GM23338 (cell line): ENCODE results near the gene MED28. TPM values are rescaled to one million over a fixed set of nuclear protein-coding genes. Genes with fewer than 3 reads are reported as not detected.

Experiments
- ATAC-seq: fragments of 200-7000 bp; cut with Tn5 transposase; 3 replicates; pipeline ENCODE4 v1.9.1; 2020
- DNase-seq: peaks from one replicate; pipeline ENCODE4 v3.0.0-alpha.2; 2015; ENCODE audit warnings: low spot score
- H2AFZ ChIP-seq: fragments of 200-600 bp; sonication (generic); 2 replicates; pipeline ENCODE4 v1.8.0; 2016; ENCODE audit warnings: antibody characterized with exemption, mild to moderate bottlenecking, moderate library complexity
- H3F3A ChIP-seq: fragments of 200-600 bp; sonication (generic); replicated peaks from 2 replicates; pipeline ENCODE4 v1.8.0; 2017; ENCODE audit warnings: antibody characterized with exemption, mixed run types, low read depth
- H3K27ac ChIP-seq: fragments of 200-600 bp; sonication (generic); 2 replicates; pipeline ENCODE4 v1.6.1; 2016; ENCODE audit warnings: low read depth
- H3K27me3 ChIP-seq: fragments of 200-600 bp; sonication (generic); 2 replicates; pipeline ENCODE4 v1.8.0; 2016; ENCODE audit warnings: mild to moderate bottlenecking, mixed run types, moderate library complexity; ENCODE audit not compliant: insufficient read depth
- H3K36me3 ChIP-seq: fragments of 200-600 bp; sonication (generic); 2 replicates; pipeline ENCODE4 v1.8.0; 2016; ENCODE audit warnings: mild to moderate bottlenecking; ENCODE audit not compliant: insufficient read depth
- H3K4me1 ChIP-seq: fragments of 200-600 bp; sonication (generic); 2 replicates; pipeline ENCODE4 v1.8.0; 2016; ENCODE audit warnings: mild to moderate bottlenecking, moderate library complexity; ENCODE audit not compliant: insufficient read depth
- H3K4me2 ChIP-seq: fragments of 200-600 bp; sonication (generic); 2 replicates; pipeline ENCODE4 v1.7.1; 2017; ENCODE audit warnings: mixed run types
- H3K4me3 ChIP-seq: fragments of 200-600 bp; sonication (generic); 2 replicates; pipeline ENCODE4 v1.6.1; 2016; ENCODE audit warnings: mixed run types
- H3K79me2 ChIP-seq: fragments of 200-600 bp; sonication (generic); replicated peaks from 2 replicates; pipeline ENCODE4 v1.8.0; 2017; ENCODE audit warnings: mild to moderate bottlenecking; ENCODE audit not compliant: insufficient read depth
- H3K9me2 ChIP-seq: fragments of 200-600 bp; sonication (generic); 2 replicates; pipeline ENCODE4 v1.8.0; 2017; ENCODE audit not compliant: insufficient read depth
- H4K20me1 ChIP-seq: fragments of 200-600 bp; sonication (generic); replicated peaks from 2 replicates; pipeline ENCODE4 v1.8.0; 2017; ENCODE audit warnings: mild to moderate bottlenecking; ENCODE audit not compliant: insufficient read depth
- H3K27ac Mint-ChIP-seq: 2 replicates; pipeline ENCODE4 v1.8.0; 2020; ENCODE audit warnings: inconsistent platforms, mild to moderate bottlenecking, moderate library complexity, mixed read lengths
- H3K27me3 Mint-ChIP-seq: 3 replicates; pipeline ENCODE4 v1.8.0; 2022; ENCODE audit warnings: low read depth, mild to moderate bottlenecking, moderate library complexity, mixed read lengths, inconsistent platforms; ENCODE audit not compliant: insufficient read depth, poor library complexity
- H3K36me3 Mint-ChIP-seq: 3 replicates; pipeline ENCODE4 v1.8.0; 2021; ENCODE audit warnings: low read depth, mild to moderate bottlenecking, inconsistent platforms, moderate library complexity, mixed read lengths
- H3K4me1 Mint-ChIP-seq: 3 replicates; pipeline ENCODE4 v1.8.0; 2020; ENCODE audit warnings: mild to moderate bottlenecking, inconsistent platforms, mixed read lengths
- H3K4me3 Mint-ChIP-seq: 3 replicates; pipeline ENCODE4 v1.8.0; 2021; ENCODE audit warnings: moderate library complexity, mild to moderate bottlenecking, inconsistent platforms, mixed read lengths
- H3K9me3 Mint-ChIP-seq: 3 replicates; pipeline ENCODE4 v1.8.0; 2020; ENCODE audit warnings: moderate library complexity, mild to moderate bottlenecking, inconsistent platforms, mixed read lengths
- CREB1 ChIP-seq: fragments of 250-450 bp; sonication (Bioruptor Pico); IDR thresholded peaks from 2 replicates; pipeline ENCODE4 v1.5.0; 2020; ENCODE audit warnings: low read depth, mild to moderate bottlenecking, moderate library complexity
- CTCF ChIP-seq, 2 experiments: fragments of 200-600 bp in 1 of 2; sonication (generic) in 1 of 2; conservative IDR thresholded peaks; 2 replicates each; pipeline versions ENCODE4 v1.5.1 to v1.6.1; 2016 to 2017; ENCODE audit warnings: antibody characterized with exemption in 2 of 2, low read depth in 2 of 2, mild to moderate bottlenecking in 2 of 2, moderate library complexity in 1 of 2
- EZH2 ChIP-seq: fragments of 200-600 bp; sonication (generic); IDR thresholded peaks from one replicate; pipeline ENCODE4 v1.8.0; 2017; ENCODE audit warnings: antibody characterized with exemption, mild to moderate bottlenecking, low read depth; ENCODE audit not compliant: unreplicated experiment
- EZH2phosphoT487 ChIP-seq: fragments of 200-600 bp; sonication (generic); IDR thresholded peaks from one replicate; pipeline ENCODE4 v1.8.1; 2018; ENCODE audit warnings: antibody characterized with exemption; ENCODE audit not compliant: unreplicated experiment
- JUNB ChIP-seq: IDR thresholded peaks from one replicate; pipeline ENCODE4 v1.6.1; 2016; ENCODE audit warnings: antibody characterized with exemption; ENCODE audit not compliant: unreplicated experiment
- NANOG ChIP-seq: IDR thresholded peaks from 2 replicates; pipeline ENCODE4 v1.6.1; 2016; ENCODE audit warnings: antibody characterized with exemption, borderline replicate concordance
- POLR2AphosphoS5 ChIP-seq: IDR thresholded peaks from 2 replicates; pipeline ENCODE4 v1.6.1; 2016; ENCODE audit warnings: antibody characterized with exemption, low read depth
- STAT1 ChIP-seq: IDR thresholded peaks from one replicate; pipeline ENCODE4 v1.6.1; 2016; ENCODE audit warnings: antibody characterized with exemption; ENCODE audit not compliant: unreplicated experiment
- ZNF114 ChIP-seq: fragments of 250-450 bp; sonication (Bioruptor Pico); IDR thresholded peaks from 2 replicates; pipeline ENCODE4 v1.5.0; 2020; ENCODE audit warnings: mild to moderate bottlenecking, moderate library complexity
- ZNF331 ChIP-seq: fragments of 250-450 bp; sonication (Bioruptor Pico); IDR thresholded peaks from 2 replicates; pipeline ENCODE4 v1.5.0; 2020; ENCODE audit warnings: low read depth, mild to moderate bottlenecking, moderate library complexity
- ZNF462 ChIP-seq: fragments of 250-450 bp; sonication (Bioruptor Pico); IDR thresholded peaks from 2 replicates; pipeline ENCODE4 v1.5.0; 2020; ENCODE audit warnings: mild to moderate bottlenecking, moderate library complexity
- polyA plus RNA-seq: library from polyadenylated mRNA; unstranded; fragments of >200 nt; fragmentation: Nextera tagmentation; extraction: Ambion mirVana; gene quantifications from 2 replicates; pipeline ENCODE4 v1.2.1, GENCODE V29; 2016
- total RNA-seq: library from RNA; depleted of rRNA; stranded (reverse); fragments of >200 nt; shearing (Covaris generic); gene quantifications from 2 replicates; pipeline ENCODE4 v1.2.3, GENCODE V29; 2014
- TF ChIP-seq, protein P1 (sequence below): IDR thresholded peaks from 2 replicates; pipeline ENCODE4 v1.6.1; 2016; ENCODE audit warnings: antibody characterized with exemption

The MED28 gene
- total and polyA plus RNA-seq, 2 experiments from 2014 or later = 24.0 to 60.9 TPM

GRCh38 chr4:17664755-17665154 lies 50.3 kb downstream of the MED28 start:
- Histone ChIP-seq H4K20me1 (no peaks in the 10 kb centered on the region), H3K27ac (no peak overlapping the region), H3K79me2 (no peaks in the 10 kb centered on the region), H3K4me3 (no peak overlapping the region), H3K36me3 (no peaks in the 10 kb centered on the region), H3K27me3 (no peaks in the 10 kb centered on the region), H3K4me2 (no peak overlapping the region), H3K9me2 (no peaks in the 10 kb centered on the region), H3K4me1 (no peaks in the 10 kb centered on the region), H2AFZ (no peak overlapping the region), H3F3A (no peaks in the 10 kb centered on the region)
- TF ChIP-seq NANOG = no peak
- no peak for TF ChIP-seq ZNF462
- TF ChIP-seq ZNF331 = no peak
- TF ChIP-seq CTCF (conservative IDR thresholded peaks at IDR 0.05; ENCODE audit: low read depth in 2 of 2) = no peak
- TF ChIP-seq STAT1 = no peak
- TF ChIP-seq, protein P1, sequence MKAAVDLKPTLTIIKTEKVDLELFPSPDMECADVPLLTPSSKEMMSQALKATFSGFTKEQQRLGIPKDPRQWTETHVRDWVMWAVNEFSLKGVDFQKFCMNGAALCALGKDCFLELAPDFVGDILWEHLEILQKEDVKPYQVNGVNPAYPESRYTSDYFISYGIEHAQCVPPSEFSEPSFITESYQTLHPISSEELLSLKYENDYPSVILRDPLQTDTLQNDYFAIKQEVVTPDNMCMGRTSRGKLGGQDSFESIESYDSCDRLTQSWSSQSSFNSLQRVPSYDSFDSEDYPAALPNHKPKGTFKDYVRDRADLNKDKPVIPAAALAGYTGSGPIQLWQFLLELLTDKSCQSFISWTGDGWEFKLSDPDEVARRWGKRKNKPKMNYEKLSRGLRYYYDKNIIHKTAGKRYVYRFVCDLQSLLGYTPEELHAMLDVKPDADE = no peak
- TF ChIP-seq POLR2AphosphoS5 = no peak
- no peak for TF ChIP-seq CREB1 (CRISPR knock-in tag)
- TF ChIP-seq ZNF114 (CRISPR knock-in tag) = no peak
- TF ChIP-seq EZH2phosphoT487 = no peak
- TF ChIP-seq JUNB = no peak
- no peak for TF ChIP-seq EZH2
- no peak for ATAC-seq
- no peak overlapping the region for H3K27ac Mint-ChIP-seq
- peaks cover 7% of the 10 kb centered on the region for H3K27me3 Mint-ChIP-seq
- H3K9me3 Mint-ChIP-seq = no peaks in the 10 kb centered on the region
- no peaks in the 10 kb centered on the region for H3K36me3 Mint-ChIP-seq
- H3K4me3 Mint-ChIP-seq = no peak overlapping the region
- DNase-seq = no peak
- peaks cover 5% of the 10 kb centered on the region; the same call in 2 of the 3 replicates for H3K4me1 Mint-ChIP-seq
